H9 (cell line): ENCODE results near the gene CCNQ. TPM values are rescaled to one million over a fixed set of nuclear protein-coding genes. Genes with fewer than 3 reads are reported as not detected.

Experiments used
- DNase-seq: peaks from one replicate; pipeline ENCODE4 v3.0.0-alpha.2; 2017
- H2AFZ ChIP-seq: one replicate; pipeline ENCODE4 v1.6.1; 2013; ENCODE audit warnings: mild to moderate bottlenecking, low read length, control low read depth, moderate library complexity
- H2AK5ac ChIP-seq: 2 replicates; pipeline ENCODE4 v1.6.1; 2013; ENCODE audit warnings: low read length, control low read depth, mixed read lengths; ENCODE audit not compliant: insufficient read length
- H2BK120ac ChIP-seq: one replicate; pipeline ENCODE4 v1.6.1; 2013; ENCODE audit warnings: low read depth, mild to moderate bottlenecking, low read length, control low read depth, inconsistent platforms; ENCODE audit not compliant: poor library complexity, severe bottlenecking
- H2BK12ac ChIP-seq: 2 replicates; pipeline ENCODE4 v1.6.1; 2013; ENCODE audit warnings: low read length, control low read depth, mixed read lengths, low read depth; ENCODE audit not compliant: insufficient read length
- H2BK15ac ChIP-seq: 2 replicates; pipeline ENCODE4 v1.6.1; 2013; ENCODE audit warnings: low read depth, low read length, control low read depth
- H2BK20ac ChIP-seq: one replicate; pipeline ENCODE4 v1.6.1; 2013; ENCODE audit warnings: low read depth, mild to moderate bottlenecking, low read length, control low read depth, inconsistent platforms; ENCODE audit not compliant: poor library complexity, severe bottlenecking
- H2BK5ac ChIP-seq: 2 replicates; pipeline ENCODE4 v1.6.1; 2013; ENCODE audit warnings: low read length, control low read depth, mixed read lengths; ENCODE audit not compliant: insufficient read length
- H3K14ac ChIP-seq: 2 replicates; pipeline ENCODE4 v1.6.1; 2013; ENCODE audit warnings: low read length, control low read depth; ENCODE audit not compliant: insufficient read depth
- H3K18ac ChIP-seq: 2 replicates; pipeline ENCODE4 v1.6.1; 2013; ENCODE audit warnings: low read depth, mild to moderate bottlenecking, mixed read lengths, low read length, control low read depth; ENCODE audit not compliant: insufficient read length
- H3K23ac ChIP-seq: 2 replicates; pipeline ENCODE4 v1.6.1; 2013; ENCODE audit warnings: low read length, control low read depth, mixed read lengths, low read depth; ENCODE audit not compliant: insufficient read length
- H3K23me2 ChIP-seq: 2 replicates; pipeline ENCODE4 v1.6.1; 2013; ENCODE audit warnings: low read depth, mild to moderate bottlenecking, mixed read lengths, low read length, control low read depth; ENCODE audit not compliant: insufficient read length, poor library complexity, severe bottlenecking
- H3K27ac ChIP-seq: 2 replicates; pipeline ENCODE4 v1.5.1; 2013; ENCODE audit warnings: low read length, control low read depth, mixed read lengths, low read depth; ENCODE audit not compliant: insufficient read length
- H3K27me3 ChIP-seq: 2 replicates; pipeline ENCODE4 v1.6.1; 2013; ENCODE audit warnings: low read length, control low read depth, inconsistent platforms; ENCODE audit not compliant: insufficient read depth
- H3K4ac ChIP-seq: 2 replicates; pipeline ENCODE4 v1.6.1; 2013; ENCODE audit warnings: low read depth, mild to moderate bottlenecking, control low read depth, inconsistent platforms, low read length, moderate library complexity
- H3K4me1 ChIP-seq: 2 replicates; pipeline ENCODE4 v1.6.1; 2013; ENCODE audit warnings: low read length, control low read depth, inconsistent platforms; ENCODE audit not compliant: insufficient read depth
- H3K4me2 ChIP-seq: 2 replicates; pipeline ENCODE4 v1.6.1; 2013; ENCODE audit warnings: low read length, control low read depth, mixed read lengths; ENCODE audit not compliant: insufficient read length, insufficient read depth
- H3K56ac ChIP-seq: 2 replicates; pipeline ENCODE4 v1.6.1; 2013; ENCODE audit warnings: low read depth, mild to moderate bottlenecking, mixed read lengths, low read length, control low read depth; ENCODE audit not compliant: insufficient read length
- H3K79me1 ChIP-seq: 2 replicates; pipeline ENCODE4 v1.6.1; 2013; ENCODE audit warnings: low read depth, mild to moderate bottlenecking, moderate library complexity, low read length, control low read depth, inconsistent platforms; ENCODE audit not compliant: insufficient read depth, poor library complexity, severe bottlenecking
- H3K79me2 ChIP-seq: 2 replicates; pipeline ENCODE4 v1.6.1; 2013; ENCODE audit warnings: low read length, control low read depth, inconsistent platforms; ENCODE audit not compliant: insufficient read depth
- H3K9ac ChIP-seq: 2 replicates; pipeline ENCODE4 v1.6.1; 2013; ENCODE audit warnings: low read length, control low read depth, mixed read lengths; ENCODE audit not compliant: insufficient read length; ENCODE audit errors: extremely low read depth
- H3K9me3 ChIP-seq: one replicate; pipeline ENCODE4 v1.6.1; 2013; ENCODE audit warnings: low read depth, low read length, inconsistent platforms; ENCODE audit not compliant: control insufficient read depth
- H3T11ph ChIP-seq: one replicate; pipeline ENCODE4 v1.6.1; 2013; ENCODE audit warnings: mild to moderate bottlenecking, low read length, control low read depth, inconsistent platforms
- H4K20me1 ChIP-seq: one replicate; pipeline ENCODE4 v1.6.1; 2013; ENCODE audit not compliant: control insufficient read depth, insufficient read length, insufficient read depth
- H4K5ac ChIP-seq: 2 replicates; pipeline ENCODE4 v1.6.1; 2013; ENCODE audit warnings: low read depth, mild to moderate bottlenecking, mixed read lengths, low read length, control low read depth; ENCODE audit not compliant: insufficient read length
- H4K8ac ChIP-seq: replicated peaks from 2 replicates; pipeline ENCODE4 v1.6.1; 2013; ENCODE audit warnings: low read length, control low read depth, mixed read lengths, low read depth; ENCODE audit not compliant: insufficient read length
- H4K91ac ChIP-seq: 2 replicates; pipeline ENCODE4 v1.6.1; 2013; ENCODE audit warnings: low read depth, mild to moderate bottlenecking, moderate library complexity, mixed read lengths, low read length, control low read depth; ENCODE audit not compliant: insufficient read length
- H3K27ac Mint-ChIP-seq, 3 experiments: 2 replicates in 2 of 3; 3 replicates in 1 of 3; pipeline ENCODE4 v1.8.0; 2020 to 2021; ENCODE audit warnings: mixed read lengths in 3 of 3, mild to moderate bottlenecking in 1 of 3, moderate library complexity in 1 of 3
- H3K27me3 Mint-ChIP-seq: 2 replicates; pipeline ENCODE4 v1.8.0; 2021; ENCODE audit warnings: low read depth, mild to moderate bottlenecking, moderate library complexity, mixed read lengths
- H3K36me3 Mint-ChIP-seq, 3 experiments: 2 replicates in 2 of 3; 3 replicates in 1 of 3; pipeline ENCODE4 v1.8.0; 2020 to 2021; ENCODE audit warnings: low read depth in 3 of 3, mixed read lengths in 3 of 3; ENCODE audit not compliant: insufficient read depth in 1 of 3
- H3K4me1 Mint-ChIP-seq, 2 experiments: 2 replicates each; pipeline ENCODE4 v1.8.0; 2020; ENCODE audit warnings: mixed read lengths in 2 of 2
- H3K4me3 Mint-ChIP-seq, 2 experiments: 2 replicates in 1 of 2; 3 replicates in 1 of 2; pipeline ENCODE4 v1.8.0; 2020 to 2021; ENCODE audit warnings: mild to moderate bottlenecking in 2 of 2, mixed read lengths in 2 of 2, moderate library complexity in 1 of 2
- H3K9me3 Mint-ChIP-seq, 2 experiments: 2 replicates in 1 of 2; 3 replicates in 1 of 2; pipeline ENCODE4 v1.8.0; 2020; ENCODE audit warnings: mild to moderate bottlenecking in 2 of 2, mixed read lengths in 2 of 2, moderate library complexity in 1 of 2
- whole genome bisulfite sequencing: extraction: QIAGEN DNeasy Blood & Tissue Kit; methylation state at CpG from one replicate; pipeline ENCODE4 v1.1.7; 2013; ENCODE audit warnings: missing lambda C conversion rate, low lambda C conversion rate, mixed read lengths; ENCODE audit not compliant: insufficient read length; ENCODE audit errors: extremely low coverage; 5-methylcytosine and 5-hydroxymethylcytosine counted together
- total RNA-seq: library from RNA; stranded (reverse); gene quantifications from 2 replicates; pipeline ENCODE4 v1.2.1, GENCODE V29; 2021
- TF ChIP-seq, protein P1 (sequence below): fragments of 200-600 bp; sonication (generic); conservative IDR thresholded peaks from 3 replicates; pipeline ENCODE4 v1.8.0; 2021; ENCODE audit warnings: antibody characterized with exemption, mild to moderate bottlenecking

CCNQ gene
- total RNA-seq, 1 experiment from 2014 or later = 18.4 TPM

GRCh38 chrX:153634236-153634635 lies 35.3 kb upstream of the CCNQ start:
- no peaks in the 10 kb centered on the region for H3K4me1 Mint-ChIP-seq
- Histone ChIP-seq H2BK15ac (no peak overlapping the region), H3K18ac (no peak overlapping the region), H3K27me3 (no peaks in the 10 kb centered on the region), H3K79me2 (no peaks in the 10 kb centered on the region), H2BK120ac (no peak overlapping the region), H4K5ac (no peak overlapping the region), H2AFZ (no peak overlapping the region), H3K56ac (no peak overlapping the region), H3K4me2 (no peak overlapping the region), H3K14ac (no peak overlapping the region), H3K23me2 (no peaks in the 10 kb centered on the region), H3K23ac (no peak overlapping the region), H2BK12ac (no peak overlapping the region), H3K27ac (no peak overlapping the region), H4K8ac (no peak overlapping the region), H2AK5ac (no peak overlapping the region), H3K79me1 (no peaks in the 10 kb centered on the region), H2BK5ac (no peak overlapping the region), H2BK20ac (no peak overlapping the region), H3K4ac (no peak overlapping the region), H4K20me1 (peaks cover 2% of the 10 kb centered on the region), H4K91ac (no peak overlapping the region), H3K9ac (no peak overlapping the region), H3T11ph (no peak overlapping the region), H3K4me1 (no peaks in the 10 kb centered on the region), H3K9me3 (peaks cover 22% of the 10 kb centered on the region)
- H3K27ac Mint-ChIP-seq = no peak overlapping the region
- no peak for DNase-seq
- no CpG with 5 or more reads among the region's 9 CpGs for WGBS
- peaks cover 28% of the 10 kb centered on the region for H3K27me3 Mint-ChIP-seq
- TF ChIP-seq, protein P1, sequence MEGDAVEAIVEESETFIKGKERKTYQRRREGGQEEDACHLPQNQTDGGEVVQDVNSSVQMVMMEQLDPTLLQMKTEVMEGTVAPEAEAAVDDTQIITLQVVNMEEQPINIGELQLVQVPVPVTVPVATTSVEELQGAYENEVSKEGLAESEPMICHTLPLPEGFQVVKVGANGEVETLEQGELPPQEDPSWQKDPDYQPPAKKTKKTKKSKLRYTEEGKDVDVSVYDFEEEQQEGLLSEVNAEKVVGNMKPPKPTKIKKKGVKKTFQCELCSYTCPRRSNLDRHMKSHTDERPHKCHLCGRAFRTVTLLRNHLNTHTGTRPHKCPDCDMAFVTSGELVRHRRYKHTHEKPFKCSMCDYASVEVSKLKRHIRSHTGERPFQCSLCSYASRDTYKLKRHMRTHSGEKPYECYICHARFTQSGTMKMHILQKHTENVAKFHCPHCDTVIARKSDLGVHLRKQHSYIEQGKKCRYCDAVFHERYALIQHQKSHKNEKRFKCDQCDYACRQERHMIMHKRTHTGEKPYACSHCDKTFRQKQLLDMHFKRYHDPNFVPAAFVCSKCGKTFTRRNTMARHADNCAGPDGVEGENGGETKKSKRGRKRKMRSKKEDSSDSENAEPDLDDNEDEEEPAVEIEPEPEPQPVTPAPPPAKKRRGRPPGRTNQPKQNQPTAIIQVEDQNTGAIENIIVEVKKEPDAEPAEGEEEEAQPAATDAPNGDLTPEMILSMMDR = no peak
- H3K36me3 Mint-ChIP-seq = peaks cover 0 to 11% (median 0%) of the 10 kb centered on the region in 3 experiments; a peak in 3 of 7 replicates
- H3K9me3 Mint-ChIP-seq = peaks cover 61 to 88% of the 10 kb centered on the region in 2 experiments
- no peak overlapping the region for H3K4me3 Mint-ChIP-seq
